Thoracic aorta (tissue), 2 donors: ENCODE measurements around the gene NPHP4. TPM values are rescaled to one million over a fixed set of nuclear protein-coding genes. Genes with fewer than 3 reads are reported as not detected.

Experiments used
- ATAC-seq: fragments of 150-250 bp; one replicate; pipeline ENCODE4 v1.8.0; 2017; ENCODE audit warnings: low read depth; ENCODE audit not compliant: insufficient number of reproducible peaks, low FRiP score
- DNase-seq: peaks from one replicate; pipeline ENCODE4 v3.0.0-alpha.2; 2020; ENCODE audit warnings: low spot score
- H3K27ac ChIP-seq, 2 donors: fragments of 200-600 bp; sonication (generic); 1 replicate in 1 of 2; 2 replicates in 1 of 2; pipeline ENCODE4 v1.5.1; 2016; ENCODE audit warnings: mild to moderate bottlenecking in 2 of 2, moderate library complexity in 2 of 2
- H3K27me3 ChIP-seq: fragments of 200-600 bp; sonication (generic); replicated peaks from 2 replicates; pipeline ENCODE4 v1.6.0; 2016; ENCODE audit warnings: mild to moderate bottlenecking; ENCODE audit not compliant: insufficient read depth
- H3K36me3 ChIP-seq: fragments of 200-600 bp; sonication (generic); one replicate; pipeline ENCODE4 v1.5.1; 2016
- H3K4me1 ChIP-seq, 2 donors: fragments of 200-600 bp; sonication (generic); 1 replicate in 1 of 2; 2 replicates in 1 of 2; pipeline versions ENCODE4 v1.5.1 to v1.6.0; 2016; ENCODE audit warnings: low read depth in 2 of 2, mild to moderate bottlenecking in 1 of 2; ENCODE audit not compliant: control insufficient read depth in 1 of 2
- H3K4me3 ChIP-seq: fragments of 200-600 bp; sonication (generic); 2 replicates; pipeline ENCODE4 v1.5.1; 2016; ENCODE audit warnings: mild to moderate bottlenecking
- H3K9me3 ChIP-seq: fragments of 200-600 bp; sonication (generic); 2 replicates; pipeline ENCODE4 v1.5.1; 2016
- CTCF ChIP-seq: fragments of 200-600 bp; sonication (generic); IDR thresholded peaks from one replicate; pipeline ENCODE4 v1.5.1; 2019; ENCODE audit warnings: antibody characterized with exemption
- total RNA-seq, 2 donors: library from RNA; depleted of rRNA; stranded (reverse); fragments of >200 nt; gene quantifications; one replicate each; pipeline versions ENCODE4 v1.1.0 to v1.2.3, GENCODE V29; 2016

Gene NPHP4
- total RNA-seq, 2 donors from 2014 or later, result 11.4 to 15.1 TPM

GRCh38 chr1:5998906-5999301 lies 6.7 kb upstream of the NPHP4 start:
- no peak for ATAC-seq
- DNase-seq, result no peak
- no peak overlapping the region for H3K27ac ChIP-seq
- peaks cover 0 to 3% of the 10 kb centered on the region in 2 donors for H3K4me1 ChIP-seq
- no peak for TF ChIP-seq CTCF
- no peaks in the 10 kb centered on the region for H3K9me3 ChIP-seq
- no peak overlapping the region for H3K4me3 ChIP-seq
- H3K36me3 ChIP-seq, result no peaks in the 10 kb centered on the region
- H3K27me3 ChIP-seq, result no peaks in the 10 kb centered on the region

GRCh38 chr1:5998051-5998905 lies 6.1 kb upstream of the NPHP4 start:
- H3K9me3 ChIP-seq, result no peaks in the 10 kb centered on the region
- DNase-seq, result no peak
- no peaks in the 10 kb centered on the region for H3K36me3 ChIP-seq
- no peak overlapping the region for H3K27ac ChIP-seq
- H3K4me1 ChIP-seq, result peaks cover 0 to 10% of the 10 kb centered on the region in 2 donors
- ATAC-seq, result no peak
- no peak overlapping the region for H3K4me3 ChIP-seq
- TF ChIP-seq CTCF, result no peak
- no peaks in the 10 kb centered on the region for H3K27me3 ChIP-seq

- no peaks in the 10 kb centered on the region for H3K36me3 ChIP-seq
- TF ChIP-seq CTCF, result no peak
- H3K4me3 ChIP-seq, result no peak overlapping the region
- H3K9me3 ChIP-seq, result no peaks in the 10 kb centered on the region
- no peak overlapping the region for H3K27ac ChIP-seq
- H3K4me1 ChIP-seq, result peaks cover 0 to 14% of the 10 kb centered on the region in 2 donors
- no peaks in the 10 kb centered on the region for H3K27me3 ChIP-seq
- ATAC-seq (no peak), DNase-seq (no peak)
Measured at GRCh38 chr1:5997316-5997715, 5.1 kb upstream of the NPHP4 start.

- no peaks in the 10 kb centered on the region for H3K9me3 ChIP-seq
- no peak for DNase-seq
- H3K4me1 ChIP-seq, result peaks cover 0 to 14% of the 10 kb centered on the region in 2 donors
- ATAC-seq, result no peak
- TF ChIP-seq CTCF, result no peak
- H3K27me3 ChIP-seq, result no peaks in the 10 kb centered on the region
- H3K4me3 ChIP-seq, result no peak overlapping the region
- H3K36me3 ChIP-seq, result no peaks in the 10 kb centered on the region
- no peak overlapping the region for H3K27ac ChIP-seq
Measured at GRCh38 chr1:5996641-5997270, 4.5 kb upstream of the NPHP4 start.

GRCh38 chr1:5995871-5996630 lies 3.8 kb upstream of the NPHP4 start:
- H3K9me3 ChIP-seq, result no peaks in the 10 kb centered on the region
- H3K27ac ChIP-seq, result no peak overlapping the region
- no peak overlapping the region for H3K4me3 ChIP-seq
- ATAC-seq, result no peak
- H3K4me1 ChIP-seq, result peaks cover 2 to 17% of the 10 kb centered on the region in 2 donors
- TF ChIP-seq CTCF, result no peak
- no peak for DNase-seq
- no peaks in the 10 kb centered on the region for H3K27me3 ChIP-seq
- H3K36me3 ChIP-seq, result no peaks in the 10 kb centered on the region
